Esophagus (tissue), 2 donors: ENCODE measurements around the gene FBXL7. TPM values are rescaled to one million over a fixed set of nuclear protein-coding genes. Genes with fewer than 3 reads are reported as not detected.

Experiments
- H3K27ac ChIP-seq, 2 donors: one replicate each; pipeline ENCODE4 v1.5.1; 2013; ENCODE audit warnings: low read depth in 2 of 2, mild to moderate bottlenecking in 2 of 2, inconsistent platforms in 1 of 2, low read length in 1 of 2, moderate library complexity in 1 of 2
- H3K27me3 ChIP-seq, 2 donors: one replicate each; pipeline ENCODE4 v1.6.1; 2013; ENCODE audit warnings: low read length in 2 of 2, control low read depth in 1 of 2, mild to moderate bottlenecking in 1 of 2; ENCODE audit not compliant: insufficient read depth in 2 of 2, control insufficient read depth in 1 of 2
- H3K36me3 ChIP-seq, 2 donors: one replicate each; pipeline ENCODE4 v1.6.1; 2013; ENCODE audit warnings: low read length in 1 of 2; ENCODE audit not compliant: control insufficient read depth in 2 of 2, insufficient read depth in 2 of 2
- H3K4me1 ChIP-seq, 2 donors: one replicate each; pipeline ENCODE4 v1.6.1; 2013; ENCODE audit warnings: low read length in 1 of 2; ENCODE audit not compliant: control insufficient read depth in 2 of 2, insufficient read depth in 2 of 2
- H3K4me3 ChIP-seq, 2 donors: one replicate each; pipeline ENCODE4 v1.5.1; 2013; ENCODE audit warnings: low read length in 2 of 2, mild to moderate bottlenecking in 2 of 2, low read depth in 1 of 2, moderate library complexity in 1 of 2
- H3K9me3 ChIP-seq, 2 donors: one replicate each; pipeline ENCODE4 v1.6.1; 2013; ENCODE audit warnings: mild to moderate bottlenecking in 2 of 2, low read depth in 1 of 2, low read length in 1 of 2, moderate library complexity in 1 of 2; ENCODE audit not compliant: control insufficient read depth in 2 of 2, insufficient read depth in 1 of 2
- WGBS, 2 donors: extraction: QIAGEN DNeasy Blood & Tissue Kit; methylation state at CpG; one replicate each; pipeline ENCODE4 v1.1.7; 2013; 5-methylcytosine and 5-hydroxymethylcytosine counted together
- polyA plus RNA-seq, 2 donors: library from polyadenylated mRNA; stranded (reverse); fragments of 200-250 nt; gene quantifications; one replicate each; pipeline ENCODE4 v1.2.3, GENCODE V29; 2013
- donor health status: healthy with polysubstance abuse.
- donor health status: Bipolar disorder and iron deficiency.

The FBXL7 gene
- polyA plus RNA-seq, 2 donors: 1.8 to 4.4 TPM

- Histone ChIP-seq H3K9me3 (no peaks in the 10 kb centered on the region), H3K4me1 (no peaks in the 10 kb centered on the region), H3K27me3 (no peaks in the 10 kb centered on the region), H3K36me3 (no peaks in the 10 kb centered on the region), H3K27ac (no peak overlapping the region), H3K4me3 (no peak overlapping the region)
- WGBS, 2 donors: 83 to 88% methylated on average over 7 of the region's 7 CpGs
Observed at GRCh38 chr5:15475367-15475766, 24.6 kb upstream of the FBXL7 start.

GRCh38 chr5:15476977-15477376, 23.0 kb upstream of the FBXL7 start:
- H3K27ac ChIP-seq: no peak overlapping the region
- no peaks in the 10 kb centered on the region for H3K27me3 ChIP-seq
- WGBS, 2 donors: 80 to 94% methylated on average over 3 of the region's 3 CpGs
- no peaks in the 10 kb centered on the region for H3K36me3 ChIP-seq
- H3K4me1 ChIP-seq: no peaks in the 10 kb centered on the region
- H3K9me3 ChIP-seq: no peaks in the 10 kb centered on the region
- H3K4me3 ChIP-seq: no peak overlapping the region

GRCh38 chr5:15480436-15480835, 19.5 kb upstream of the FBXL7 start:
- no peaks in the 10 kb centered on the region for H3K9me3 ChIP-seq
- 72 to 86% methylated on average over 2 of the region's 2 CpGs for WGBS, 2 donors
- no peaks in the 10 kb centered on the region for H3K4me1 ChIP-seq
- no peaks in the 10 kb centered on the region for H3K27me3 ChIP-seq
- H3K27ac ChIP-seq: no peak overlapping the region
- no peaks in the 10 kb centered on the region for H3K36me3 ChIP-seq
- H3K4me3 ChIP-seq: no peak overlapping the region

DNA sequence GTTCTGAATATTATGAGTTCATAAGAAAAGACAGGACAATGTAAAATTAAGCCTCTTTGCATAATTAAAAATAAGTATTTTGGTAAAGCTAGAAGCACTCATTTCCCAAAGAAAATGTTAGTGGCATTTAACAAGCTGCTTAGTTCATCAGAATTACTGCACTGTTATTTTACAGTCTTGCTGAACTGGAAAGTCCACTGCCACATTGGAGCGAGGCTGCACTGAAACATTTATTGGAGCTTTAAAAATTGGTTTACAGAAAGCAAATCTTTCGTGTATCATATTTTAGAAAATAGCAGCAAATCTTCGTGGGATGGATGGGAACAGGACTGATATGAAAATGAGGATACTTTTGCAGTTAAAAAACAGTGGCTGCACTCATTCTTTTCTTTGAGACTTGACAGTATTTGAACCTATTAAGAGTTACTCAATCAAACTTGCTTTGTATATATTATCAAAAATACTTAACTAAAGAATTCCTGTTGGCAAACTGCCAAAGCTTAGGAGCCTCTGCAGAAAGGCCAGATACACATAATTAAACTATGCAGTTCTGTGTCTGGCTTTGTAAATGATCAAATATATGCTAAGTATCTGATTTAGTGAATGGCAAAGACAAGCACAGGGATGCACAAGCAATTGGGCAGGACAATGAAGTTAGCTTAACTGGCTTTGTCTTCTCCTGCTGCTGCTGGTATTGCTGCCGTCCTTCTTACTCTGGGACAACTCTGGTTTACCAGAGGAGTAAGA, 16.5 kb upstream of the FBXL7 start:
- no peaks in the 10 kb centered on the region for H3K36me3 ChIP-seq
- WGBS, 2 donors: 37 to 40% methylated on average over 4 of the region's 4 CpGs

GRCh38 chr5:15487228-15487627, 12.8 kb upstream of the FBXL7 start:
- 62 to 82% methylated on average over 2 of the region's 2 CpGs for WGBS, 2 donors
- no peak overlapping the region for H3K27ac ChIP-seq
- H3K4me1 ChIP-seq: no peaks in the 10 kb centered on the region
- H3K27me3 ChIP-seq: no peaks in the 10 kb centered on the region
- no peak overlapping the region for H3K4me3 ChIP-seq
- no peaks in the 10 kb centered on the region for H3K36me3 ChIP-seq
- H3K9me3 ChIP-seq: no peaks in the 10 kb centered on the region

More for the DNA sequence above, 16.5 kb upstream of the FBXL7 start:
- Histone ChIP-seq H3K27ac (no peak overlapping the region), H3K27me3 (no peaks in the 10 kb centered on the region), H3K9me3 (no peaks in the 10 kb centered on the region), H3K4me1 (no peaks in the 10 kb centered on the region), H3K4me3 (no peak overlapping the region)

- H3K27ac ChIP-seq: no peak overlapping the region
- no peaks in the 10 kb centered on the region for H3K36me3 ChIP-seq
- WGBS, 2 donors: 50 to 55% methylated on average over 5 of the region's 5 CpGs
Observed at GRCh38 chr5:15489571-15490235, 10.3 kb upstream of the FBXL7 start.

DNA sequence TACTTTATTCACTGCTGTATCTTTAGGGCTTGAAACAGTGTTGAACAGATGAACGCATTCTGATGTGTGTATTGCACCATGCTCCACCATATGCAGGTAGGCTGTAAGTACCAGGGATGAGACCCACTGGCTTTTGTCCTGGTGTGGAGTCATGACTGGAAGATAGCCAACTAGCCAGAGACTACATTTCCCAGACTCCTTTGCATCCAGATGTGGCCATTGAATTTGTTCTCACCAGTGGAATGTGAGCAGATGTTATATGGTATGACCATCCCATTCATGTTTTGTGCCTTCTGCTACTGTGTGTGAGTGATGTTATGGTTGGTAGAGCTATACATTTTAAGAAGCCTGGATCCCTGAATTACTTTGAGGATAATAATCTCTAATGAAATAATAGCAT, 7.4 kb upstream of the FBXL7 start:
- no peak overlapping the region for H3K4me3 ChIP-seq
- H3K9me3 ChIP-seq: no peaks in the 10 kb centered on the region
- H3K4me1 ChIP-seq: no peaks in the 10 kb centered on the region
- no peaks in the 10 kb centered on the region for H3K27me3 ChIP-seq
- no peak overlapping the region for H3K27ac ChIP-seq
- H3K36me3 ChIP-seq: no peaks in the 10 kb centered on the region
- WGBS, 2 donors: 82 to 94% methylated on average over 1 of the region's 1 CpG

More at GRCh38 chr5:15489571-15490235, 10.3 kb upstream of the FBXL7 start:
- Histone ChIP-seq H3K4me1 (no peaks in the 10 kb centered on the region), H3K4me3 (no peak overlapping the region), H3K27me3 (no peaks in the 10 kb centered on the region), H3K9me3 (no peaks in the 10 kb centered on the region)

DNA sequence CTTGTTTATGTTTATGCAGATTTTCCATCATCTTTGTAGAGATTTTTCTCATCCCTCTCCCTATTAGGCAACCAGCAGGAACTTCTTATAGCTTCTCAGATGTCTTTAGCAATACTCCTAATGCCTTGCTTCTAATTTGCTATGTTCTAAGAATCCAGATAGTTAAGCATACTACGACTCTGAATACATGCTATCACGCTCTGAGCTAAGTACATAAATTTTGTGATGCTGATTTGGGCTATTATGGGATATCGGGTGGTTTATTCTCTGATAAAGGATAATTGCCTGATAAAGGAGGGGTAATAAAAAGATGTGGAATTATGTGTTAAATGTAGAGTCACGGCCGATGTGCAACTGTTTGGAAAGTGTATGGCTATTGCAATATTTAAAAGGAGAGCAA, 6.5 kb upstream of the FBXL7 start:
- Histone ChIP-seq H3K4me1 (no peaks in the 10 kb centered on the region), H3K36me3 (no peaks in the 10 kb centered on the region), H3K27ac (no peak overlapping the region), H3K27me3 (no peaks in the 10 kb centered on the region), H3K9me3 (no peaks in the 10 kb centered on the region), H3K4me3 (no peak overlapping the region)
- WGBS, 2 donors: 74 to 95% methylated on average over 5 of the region's 5 CpGs

DNA sequence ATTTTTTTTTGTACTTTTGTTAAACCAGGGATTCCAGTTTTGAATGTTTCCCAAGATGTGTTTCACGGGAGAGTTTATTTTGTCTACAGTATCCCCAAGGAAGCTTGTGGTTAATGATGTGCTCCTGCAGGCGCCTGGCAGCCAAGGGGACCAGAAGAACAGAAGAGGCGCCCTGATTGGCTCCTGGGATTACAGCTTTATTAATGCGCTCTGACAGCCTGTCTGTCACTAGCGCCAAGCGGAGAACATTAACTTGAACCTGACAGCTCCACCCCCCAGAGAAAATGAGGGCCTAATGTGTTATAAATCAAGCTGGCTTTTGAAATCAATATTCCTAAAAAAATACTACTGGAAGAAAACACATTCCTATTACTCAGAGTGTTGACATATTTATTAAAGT, 5.0 kb upstream of the FBXL7 start:
- no peak overlapping the region for H3K27ac ChIP-seq
- WGBS, 2 donors: 74 to 80% methylated on average over 6 of the region's 6 CpGs
- no peak overlapping the region for H3K4me3 ChIP-seq
- no peaks in the 10 kb centered on the region for H3K36me3 ChIP-seq
- no peaks in the 10 kb centered on the region for H3K4me1 ChIP-seq
- H3K9me3 ChIP-seq: no peaks in the 10 kb centered on the region
- no peaks in the 10 kb centered on the region for H3K27me3 ChIP-seq

GRCh38 chr5:15496886-15497285, 3.1 kb upstream of the FBXL7 start:
- Histone ChIP-seq H3K4me3 (no peak overlapping the region), H3K4me1 (no peaks in the 10 kb centered on the region), H3K36me3 (no peaks in the 10 kb centered on the region), H3K27ac (no peak overlapping the region), H3K27me3 (no peaks in the 10 kb centered on the region), H3K9me3 (no peaks in the 10 kb centered on the region)
- WGBS, 2 donors: 70 to 72% methylated on average over 3 of the region's 3 CpGs
